ENCODE measurements around the gene PTGDS.

PTGDS gene

DNA sequence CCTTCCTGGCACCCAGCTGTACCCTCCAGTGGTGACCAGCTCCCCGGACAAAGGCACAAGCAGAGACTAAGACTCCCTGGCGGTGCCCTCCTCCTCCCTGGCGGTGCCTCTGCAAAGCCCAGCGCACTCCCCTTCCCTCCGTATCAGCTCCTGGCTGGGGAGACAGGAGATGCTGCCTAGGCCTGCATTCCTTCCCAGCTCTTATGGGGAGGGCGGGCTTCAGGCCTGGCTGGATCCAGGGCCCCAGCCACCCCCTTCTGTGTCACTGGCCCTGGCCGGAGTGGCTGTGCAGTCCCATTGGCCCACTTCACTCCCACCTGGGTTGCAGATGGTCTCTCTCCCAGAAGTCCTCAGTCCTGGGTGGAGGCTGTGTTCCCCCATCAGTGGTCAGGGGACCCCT, 18.8 kb upstream of the PTGDS start:
- no peak overlapping the region for H3K4me3 ChIP-seq
- no peaks in the 10 kb centered on the region for H3K27me3 ChIP-seq
- no peak overlapping the region for H3K9ac ChIP-seq
- H3K4me2 ChIP-seq, result no peak overlapping the region
- H3K4me1 ChIP-seq, result peaks cover 0 to 10% (median 5%) of the 10 kb centered on the region in 10 experiments; a peak in 8 of 20 replicates
- TF ChIP-seq Cebpa-rat (IDR thresholded peaks at IDR 0.05), result no peak
- H3K27ac ChIP-seq, result no peak overlapping the region
- H3K36me3 ChIP-seq, result no peaks in the 10 kb centered on the region
- peaks cover 0 to 4% (median 0%) of the 10 kb centered on the region in 11 experiments; a peak in 1 of 22 replicates for H3K9me3 ChIP-seq (replicated peaks in 1 of 11)
- H4K20me1 ChIP-seq, result no peaks in the 10 kb centered on the region; a peak in 1 of 22 replicates

DNA sequence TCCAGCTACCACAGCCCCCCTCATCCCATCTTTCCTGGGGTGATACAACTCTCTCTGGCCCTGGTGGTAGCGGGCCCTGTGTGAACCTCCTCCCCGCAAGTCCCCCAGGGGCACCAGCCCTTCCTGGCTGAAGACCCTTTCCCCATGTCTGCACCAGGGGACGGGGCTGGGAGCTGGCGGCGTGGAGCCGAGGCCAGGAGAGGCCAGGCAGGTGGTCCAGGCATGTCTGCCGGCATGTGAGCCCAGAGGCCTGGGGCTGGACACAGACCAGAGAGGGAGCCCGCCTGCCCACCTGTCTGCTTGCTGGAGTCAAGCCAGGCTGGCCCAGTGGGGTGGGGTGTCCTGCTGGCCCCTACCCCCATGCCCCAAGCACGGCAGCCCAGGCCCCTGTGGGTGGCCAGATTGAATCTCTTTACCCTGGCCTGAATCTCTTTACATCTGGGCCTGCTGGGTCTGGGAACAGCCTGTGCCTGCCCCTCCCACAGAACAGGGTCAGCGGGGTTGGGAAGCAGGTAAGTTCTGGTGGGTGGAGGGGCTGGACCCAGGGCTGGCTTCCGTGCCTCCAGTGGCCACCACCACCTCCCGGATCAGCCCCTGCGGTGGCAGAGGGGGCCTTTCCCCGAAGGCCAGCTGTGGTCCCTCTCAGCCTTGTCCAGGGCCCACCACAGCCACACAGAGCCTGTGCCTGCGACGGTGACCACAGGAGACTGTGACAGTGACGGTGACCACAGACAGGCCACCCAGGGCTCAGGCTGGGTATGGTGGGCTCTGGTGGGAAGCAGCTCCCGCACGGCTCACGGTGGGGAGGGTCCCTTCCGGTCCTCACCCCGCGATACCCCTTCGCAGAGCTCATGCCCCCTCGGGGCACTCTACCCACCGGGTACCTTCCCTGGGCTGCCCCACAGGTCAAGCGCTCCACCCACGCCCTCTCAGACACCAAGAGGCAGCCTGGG, 18.1 kb upstream of the PTGDS start:
- H3K4me3 ChIP-seq, result no peak overlapping the region
- peak overlapping the region in 4 of 11 experiments; percentile 12 to 55 (median 40); a peak in 5 of 22 replicates for H3K4me2 ChIP-seq
- H4K20me1 ChIP-seq, result no peaks in the 10 kb centered on the region; a peak in 1 of 22 replicates
- H3K9ac ChIP-seq, result peak overlapping the region in 3 of 11 experiments; percentile 15 to 46 (median 24); a peak in 3 of 22 replicates
- no peaks in the 10 kb centered on the region for H3K36me3 ChIP-seq
- no peak overlapping the region for H3K27ac ChIP-seq
- peaks cover 0 to 4% (median 0%) of the 10 kb centered on the region in 11 experiments; a peak in 1 of 22 replicates for H3K9me3 ChIP-seq (replicated peaks in 1 of 11)
- no peak for TF ChIP-seq Cebpa-rat (IDR thresholded peaks at IDR 0.05)
- peaks cover 2 to 10% (median 6%) of the 10 kb centered on the region in 10 experiments; a peak in 13 of 20 replicates for H3K4me1 ChIP-seq
- no peaks in the 10 kb centered on the region for H3K27me3 ChIP-seq

DNA sequence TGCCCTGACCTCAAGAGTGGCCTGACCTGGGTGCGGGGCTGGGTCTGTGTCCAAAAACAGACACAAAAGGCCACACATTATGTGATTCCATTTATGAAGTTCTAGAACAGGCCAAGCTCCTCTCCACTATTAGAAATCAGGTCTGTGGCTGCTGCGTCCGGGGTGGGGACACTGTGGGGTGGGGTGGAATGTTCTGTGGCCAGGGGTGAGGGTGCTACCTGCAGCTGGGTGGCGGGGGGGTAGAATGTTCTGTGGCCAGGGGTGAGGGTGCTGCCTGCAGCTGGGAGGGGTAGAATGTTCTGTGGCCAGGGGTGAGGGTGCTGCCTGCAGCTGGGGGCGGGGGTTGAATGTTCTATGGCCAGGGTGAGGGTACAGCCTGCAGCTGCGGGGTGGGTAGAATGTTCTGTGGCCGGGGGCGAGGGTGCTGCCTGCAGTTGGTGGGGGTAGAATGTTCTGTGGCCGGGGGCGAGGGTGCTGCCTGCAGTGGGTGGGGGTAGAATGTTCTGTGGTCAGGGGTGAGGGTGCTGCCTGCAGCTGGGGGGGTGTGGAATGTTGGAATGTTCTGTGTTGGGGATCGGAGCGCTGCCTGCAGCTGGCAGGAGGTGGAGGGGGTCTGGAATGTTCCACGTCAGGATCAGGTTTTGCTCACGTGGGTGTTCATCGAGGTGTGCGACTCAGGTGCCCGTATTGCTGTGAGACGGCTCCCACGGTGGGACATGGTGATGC, 16.9 kb upstream of the PTGDS start:
- Histone ChIP-seq H3K27me3 (no peaks in the 10 kb centered on the region), H3K4me2 (peak overlapping the region in 5 of 11 experiments; percentile 10 to 55 (median 36); a peak in 6 of 22 replicates), H3K4me1 (peaks cover 5 to 11% (median 8%) of the 10 kb centered on the region in 10 experiments; a peak in 15 of 20 replicates), H3K9ac (peak overlapping the region in 2 of 11 experiments; percentile 24 to 46; a peak in 2 of 22 replicates), H3K4me3 (no peak overlapping the region), H3K36me3 (no peaks in the 10 kb centered on the region), H3K9me3 (replicated peaks in 1 of 11) (peaks cover 0 to 4% (median 0%) of the 10 kb centered on the region in 11 experiments; a peak in 1 of 22 replicates), H3K27ac (no peak overlapping the region), H4K20me1 (no peaks in the 10 kb centered on the region)
- no peak for TF ChIP-seq Cebpa-rat (IDR thresholded peaks at IDR 0.05)

DNA sequence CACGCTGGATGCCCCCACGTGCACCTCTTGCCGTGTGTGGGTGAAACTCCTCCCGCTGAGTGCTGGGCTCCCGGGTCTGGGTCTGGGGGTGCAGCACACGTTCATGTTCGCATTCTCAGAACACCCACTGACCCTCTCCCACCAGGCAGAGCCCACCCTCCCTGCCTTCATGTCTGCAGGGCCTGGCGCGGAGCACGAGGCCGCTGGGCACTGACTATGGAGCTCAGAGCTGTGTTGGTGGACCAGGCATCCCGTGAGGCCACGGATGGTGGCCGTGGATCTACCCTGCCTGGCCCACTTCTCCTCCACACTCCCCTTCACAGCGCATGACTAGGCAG, 16.4 kb upstream of the PTGDS start:
- Histone ChIP-seq H3K4me3 (no peak overlapping the region), H3K36me3 (no peaks in the 10 kb centered on the region), H3K9ac (no peak overlapping the region), H3K27me3 (0 out of 22 replicates have a peak, but pooled peaks cover 0 to 3% (median 0%) of the 10 kb centered on the region in 11 experiments), H3K4me1 (peaks cover 9 to 15% (median 11%) of the 10 kb centered on the region in 10 experiments; a peak in 19 of 20 replicates), H3K27ac (no peak overlapping the region), H3K9me3 (replicated peaks in 1 of 11) (peaks cover 0 to 4% (median 0%) of the 10 kb centered on the region in 11 experiments; a peak in 1 of 22 replicates), H3K4me2 (no peak overlapping the region), H4K20me1 (no peaks in the 10 kb centered on the region)
- TF ChIP-seq Cebpa-rat (IDR thresholded peaks at IDR 0.05), result no peak

DNA sequence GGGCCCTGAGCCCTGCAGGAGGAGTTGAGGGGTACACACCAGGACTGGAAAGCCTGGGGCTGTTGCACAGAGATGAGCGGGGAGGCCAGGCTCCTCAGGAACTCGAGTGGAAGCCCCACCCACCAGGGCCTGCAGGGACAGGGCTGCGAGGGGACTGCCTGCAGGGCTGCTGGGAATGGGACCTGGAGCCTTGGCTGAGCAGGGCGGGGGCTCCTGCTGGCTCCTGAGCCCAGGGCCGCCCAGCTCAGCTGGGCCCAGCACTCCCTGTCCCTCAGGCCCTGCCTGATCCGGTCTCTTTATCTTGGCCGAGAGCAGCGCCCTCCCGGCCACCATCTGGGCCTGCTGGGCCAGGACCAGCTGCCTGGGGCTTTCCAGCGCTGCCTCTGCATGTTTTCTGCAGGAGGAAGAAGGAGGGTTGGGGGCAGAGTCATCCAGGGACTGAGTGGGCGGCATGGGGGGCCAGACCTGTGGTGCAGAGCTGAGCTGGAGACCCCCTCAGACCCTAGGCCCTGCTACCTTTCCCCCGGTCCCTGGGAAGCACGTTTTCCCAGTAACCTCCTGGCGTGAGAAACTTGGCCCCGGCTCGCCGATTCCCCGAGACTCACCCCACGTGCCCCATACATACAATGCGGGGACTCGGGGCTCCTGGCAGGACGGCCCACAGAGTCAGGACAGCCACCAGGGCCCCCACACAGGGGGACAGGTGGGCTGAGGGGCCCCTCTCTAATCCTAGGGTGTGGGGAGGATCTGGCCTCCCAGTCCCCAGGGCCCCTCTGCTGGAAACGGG, 15.8 kb upstream of the PTGDS start:
- H3K9me3 ChIP-seq (replicated peaks in 1 of 11), result peaks cover 0 to 1% (median 0%) of the 10 kb centered on the region in 11 experiments; a peak in 1 of 22 replicates
- no peak overlapping the region for H3K27ac ChIP-seq
- 0 out of 22 replicates have a peak, but pooled peaks cover 0 to 4% (median 0%) of the 10 kb centered on the region in 11 experiments for H3K27me3 ChIP-seq
- no peaks in the 10 kb centered on the region for H3K36me3 ChIP-seq
- TF ChIP-seq Cebpa-rat (IDR thresholded peaks at IDR 0.05), result no peak
- H3K4me3 ChIP-seq, result no peak overlapping the region
- no peak overlapping the region for H3K9ac ChIP-seq
- no peaks in the 10 kb centered on the region for H4K20me1 ChIP-seq
- peaks cover 14 to 20% (median 17%) of the 10 kb centered on the region in 10 experiments for H3K4me1 ChIP-seq
- no peak overlapping the region for H3K4me2 ChIP-seq

DNA sequence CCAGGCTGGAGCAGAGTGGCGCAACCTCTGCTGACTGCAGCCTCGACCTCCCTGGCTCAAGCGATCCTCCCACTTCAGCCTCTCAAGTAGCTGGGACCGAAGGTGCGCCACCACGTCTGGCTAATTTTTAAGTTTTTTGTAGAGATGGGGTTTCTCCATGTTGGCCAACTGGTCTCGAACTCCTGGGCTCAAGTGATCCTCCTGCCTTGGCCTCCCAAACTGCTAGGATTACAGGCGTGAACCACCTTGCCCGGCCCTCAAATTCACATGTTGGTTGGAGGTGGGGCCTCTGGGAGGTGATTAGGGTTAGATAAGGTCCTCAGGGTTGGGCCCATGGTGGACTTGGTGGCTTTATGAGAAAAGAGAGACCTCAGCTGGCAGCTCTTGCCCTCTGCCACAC, 15.1 kb upstream of the PTGDS start:
- H3K4me2 ChIP-seq, result no peak overlapping the region
- H3K36me3 ChIP-seq, result no peaks in the 10 kb centered on the region
- H3K4me3 ChIP-seq, result no peak overlapping the region
- TF ChIP-seq Cebpa-rat (IDR thresholded peaks at IDR 0.05), result no peak
- H3K27me3 ChIP-seq, result 0 out of 22 replicates have a peak, but pooled peaks cover 0 to 4% (median 0%) of the 10 kb centered on the region in 11 experiments
- H3K4me1 ChIP-seq, result peaks cover 14 to 21% (median 18%) of the 10 kb centered on the region in 10 experiments
- no peaks in the 10 kb centered on the region for H4K20me1 ChIP-seq
- H3K9ac ChIP-seq, result no peak overlapping the region
- no peak overlapping the region for H3K27ac ChIP-seq
- no peaks in the 10 kb centered on the region for H3K9me3 ChIP-seq (replicated peaks in 1 of 11)

DNA sequence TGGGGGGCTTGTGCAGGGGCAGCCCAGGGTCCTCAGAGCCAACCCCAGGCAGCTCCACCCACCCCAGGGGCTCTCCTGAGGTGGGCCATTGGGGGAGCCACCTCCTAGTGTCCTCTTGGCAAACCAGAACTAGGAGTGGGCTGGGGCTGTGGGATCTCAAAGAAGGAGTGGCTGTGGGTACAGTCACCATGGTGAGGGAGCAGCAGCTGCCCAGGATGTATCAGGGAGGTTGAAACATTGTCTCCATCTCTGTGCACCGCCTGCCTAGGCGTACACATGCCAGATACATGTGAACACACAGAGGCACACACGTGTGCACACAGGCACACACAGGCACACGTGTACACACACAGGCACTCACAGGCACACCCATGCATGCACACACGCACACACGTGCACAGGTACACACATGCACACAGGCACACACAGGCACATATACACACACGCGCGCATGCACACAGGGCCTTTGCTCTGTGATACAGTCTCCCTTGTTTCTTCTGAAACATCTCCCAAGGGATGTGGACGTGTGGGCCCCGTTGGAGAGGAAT, 14.5 kb upstream of the PTGDS start:
- TF ChIP-seq Cebpa-rat (IDR thresholded peaks at IDR 0.05), result no peak
- no peaks in the 10 kb centered on the region for H3K9me3 ChIP-seq (replicated peaks in 1 of 11)
- 0 out of 22 replicates have a peak, but pooled peaks cover 0 to 4% (median 0%) of the 10 kb centered on the region in 11 experiments for H3K27me3 ChIP-seq
- peaks cover 14 to 21% (median 18%) of the 10 kb centered on the region in 10 experiments for H3K4me1 ChIP-seq
- H3K9ac ChIP-seq, result no peak overlapping the region; a peak in 1 of 22 replicates
- H3K4me3 ChIP-seq, result no peak overlapping the region
- H3K36me3 ChIP-seq, result no peaks in the 10 kb centered on the region
- no peak overlapping the region for H3K27ac ChIP-seq
- no peak overlapping the region for H3K4me2 ChIP-seq
- H4K20me1 ChIP-seq, result no peaks in the 10 kb centered on the region

DNA sequence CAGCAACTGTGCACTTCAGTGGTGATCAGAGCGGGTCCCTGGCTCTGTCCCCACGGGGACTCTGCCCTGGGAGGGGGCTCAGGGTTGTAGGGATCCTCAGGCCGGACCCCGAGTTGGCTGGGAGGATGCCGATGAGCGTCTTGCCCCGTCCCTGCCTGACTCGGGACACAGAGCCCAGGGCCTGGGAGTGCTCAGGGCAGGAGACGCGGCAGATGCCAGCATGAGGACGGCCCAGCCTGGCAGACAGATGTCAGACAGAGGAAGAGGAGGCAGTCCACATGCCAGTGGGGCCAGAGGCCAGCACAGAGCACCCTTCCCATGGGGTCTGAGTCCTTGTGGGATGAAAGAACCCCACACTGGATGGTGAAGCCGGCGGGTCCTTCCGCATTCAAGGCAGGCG, 14.0 kb upstream of the PTGDS start:
- Histone ChIP-seq H4K20me1 (no peaks in the 10 kb centered on the region), H3K4me2 (no peak overlapping the region), H3K9me3 (replicated peaks in 1 of 11) (no peaks in the 10 kb centered on the region), H3K36me3 (no peaks in the 10 kb centered on the region), H3K4me3 (no peak overlapping the region), H3K4me1 (peaks cover 14 to 24% (median 19%) of the 10 kb centered on the region in 10 experiments), H3K27ac (no peak overlapping the region), H3K9ac (no peak overlapping the region; a peak in 1 of 22 replicates), H3K27me3 (0 out of 22 replicates have a peak, but pooled peaks cover 0 to 4% (median 0%) of the 10 kb centered on the region in 11 experiments)
- no peak for TF ChIP-seq Cebpa-rat (IDR thresholded peaks at IDR 0.05)
